Ectodermal cell (in vitro differentiated cells): ENCODE results near the gene CBY1.

Source experiments
- H3K27ac ChIP-seq: 2 replicates; pipeline ENCODE4 v1.7.0; 2013; ENCODE audit warnings: mild to moderate bottlenecking, low read depth, low read length; ENCODE audit not compliant: insufficient read depth, poor library complexity, severe bottlenecking
- H3K27me3 ChIP-seq: 2 replicates; pipeline ENCODE4 v1.7.0; 2013; ENCODE audit warnings: mild to moderate bottlenecking, low read length; ENCODE audit not compliant: insufficient read depth, control insufficient read depth, poor library complexity, severe bottlenecking
- H3K36me3 ChIP-seq: one replicate; pipeline ENCODE4 v1.7.0; 2013; ENCODE audit warnings: low read length; ENCODE audit not compliant: control insufficient read depth, insufficient read depth
- H3K4me1 ChIP-seq: one replicate; pipeline ENCODE4 v1.7.0; 2013; ENCODE audit warnings: low read length; ENCODE audit not compliant: control insufficient read depth, insufficient read depth
- H3K4me3 ChIP-seq: 2 replicates; pipeline ENCODE4 v1.7.0; 2013; ENCODE audit warnings: low read depth, low read length, control low read depth; ENCODE audit not compliant: insufficient read depth
- H3K9me3 ChIP-seq: 2 replicates; pipeline ENCODE4 v1.7.0; 2013; ENCODE audit warnings: mild to moderate bottlenecking, low read length, moderate library complexity; ENCODE audit not compliant: control insufficient read depth
- WGBS, 2 experiments: methylation state at CpG; one replicate each; pipeline ENCODE4 v1.1.7; 2013; ENCODE audit warnings: missing lambda C conversion rate in 2 of 2; 5-methylcytosine and 5-hydroxymethylcytosine counted together

CBY1 gene

DNA sequence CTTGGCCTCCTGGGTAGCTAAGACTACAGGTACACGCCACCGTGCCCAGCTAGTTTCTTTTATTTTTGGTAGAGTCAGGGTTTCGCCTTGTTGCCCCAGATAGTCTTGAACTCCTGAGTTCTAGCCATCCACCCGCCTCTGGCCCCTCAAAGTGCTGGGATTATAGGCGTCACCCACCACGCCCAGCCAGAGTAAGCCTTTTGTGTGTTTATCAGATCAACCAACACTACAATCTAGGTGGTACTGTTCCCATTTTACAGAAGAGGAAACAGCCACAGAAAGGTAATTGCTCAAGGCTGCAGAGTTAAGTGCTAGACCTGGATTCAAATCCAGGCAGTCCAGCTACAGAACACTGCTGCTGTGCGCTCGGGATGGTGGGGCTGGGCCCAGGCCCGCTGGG lies 28.5 kb downstream of the CBY1 start:
- Histone ChIP-seq H3K9me3 (no peaks in the 10 kb centered on the region), H3K27ac (no peak overlapping the region), H3K36me3 (peaks cover 38% of the 10 kb centered on the region), H3K4me1 (no peaks in the 10 kb centered on the region), H3K27me3 (no peaks in the 10 kb centered on the region), H3K4me3 (no peak overlapping the region)
- 93 to 95% methylated on average over 9 of the region's 9 CpGs for WGBS, 2 experiments

DNA sequence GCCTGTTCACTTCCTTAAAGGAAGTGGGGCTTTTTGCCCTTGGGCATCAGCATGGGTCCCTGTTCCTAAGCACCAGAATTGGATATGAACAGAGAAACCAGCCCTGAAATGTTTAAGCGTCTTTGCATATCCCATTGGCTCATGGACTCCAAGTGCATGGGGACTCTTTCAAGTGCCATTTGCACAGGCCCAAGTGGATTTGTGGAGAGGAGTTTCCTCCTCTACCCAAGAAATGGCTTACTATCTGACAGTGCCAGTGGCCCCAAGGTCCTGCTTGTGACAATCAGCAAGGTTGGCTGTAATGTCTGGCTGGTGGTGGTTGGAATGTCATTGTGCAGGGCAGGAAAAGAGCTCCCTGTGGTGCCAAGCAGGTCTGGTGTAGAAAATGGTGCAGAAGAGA lies 29.3 kb downstream of the CBY1 start:
- Histone ChIP-seq H3K4me3 (no peak overlapping the region), H3K27ac (no peak overlapping the region), H3K4me1 (no peaks in the 10 kb centered on the region), H3K9me3 (no peaks in the 10 kb centered on the region), H3K27me3 (no peaks in the 10 kb centered on the region), H3K36me3 (peaks cover 38% of the 10 kb centered on the region)
- 96 to 97% methylated on average over 1 of the region's 1 CpG for WGBS, 2 experiments

DNA sequence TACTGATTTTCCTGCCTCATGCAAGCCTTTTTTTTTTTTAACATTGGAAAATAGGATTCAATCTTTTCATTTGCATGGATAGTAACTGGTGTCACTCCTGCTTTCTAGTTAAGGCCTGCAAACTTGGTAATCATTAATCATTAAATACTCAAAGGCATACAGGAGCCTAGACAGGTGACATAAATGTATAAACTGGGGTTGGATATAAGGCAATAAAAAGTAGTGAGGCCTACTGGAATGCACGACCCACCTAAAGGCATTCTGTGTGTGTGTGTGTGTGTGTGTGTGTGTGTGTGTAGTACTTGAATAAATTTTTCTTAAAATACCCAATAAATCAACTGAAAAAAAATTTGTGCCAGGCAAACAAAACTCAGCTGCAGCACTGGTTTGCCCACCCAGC lies 33.2 kb downstream of the CBY1 start:
- WGBS, 2 experiments = 75 to 100% methylated on average over 1 of the region's 1 CpG
- H3K36me3 ChIP-seq = peaks cover 23% of the 10 kb centered on the region

DNA sequence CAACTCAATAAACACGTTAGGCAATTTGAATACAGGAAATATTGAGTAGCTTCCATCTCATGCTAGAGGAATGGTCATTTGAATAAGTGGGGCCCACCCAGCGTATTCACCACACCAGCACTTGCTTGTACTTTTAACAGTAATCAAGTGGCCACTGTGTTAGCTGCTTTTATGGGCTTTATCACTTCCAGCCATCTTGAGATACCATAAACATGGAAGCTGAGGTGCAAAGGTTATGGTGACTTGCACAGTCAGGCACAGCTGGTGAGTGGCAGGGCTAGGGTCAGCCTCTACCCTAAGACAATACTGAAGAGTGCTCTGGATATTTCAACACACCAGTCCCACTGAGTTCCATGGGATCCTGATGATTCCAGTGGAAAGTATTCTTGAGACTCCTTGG lies 37.6 kb downstream of the CBY1 start:
- Histone ChIP-seq H3K9me3 (no peaks in the 10 kb centered on the region), H3K27ac (no peak overlapping the region), H3K36me3 (peaks cover 3% of the 10 kb centered on the region), H3K4me1 (peaks cover 14% of the 10 kb centered on the region), H3K27me3 (no peaks in the 10 kb centered on the region), H3K4me3 (no peak overlapping the region)
- 92 to 100% methylated on average over 2 of the region's 2 CpGs for WGBS, 2 experiments

More for the DNA sequence above, 33.2 kb downstream of the CBY1 start:
- Histone ChIP-seq H3K4me3 (no peak overlapping the region), H3K9me3 (no peaks in the 10 kb centered on the region), H3K4me1 (no peaks in the 10 kb centered on the region), H3K27me3 (no peaks in the 10 kb centered on the region), H3K27ac (no peak overlapping the region)

DNA sequence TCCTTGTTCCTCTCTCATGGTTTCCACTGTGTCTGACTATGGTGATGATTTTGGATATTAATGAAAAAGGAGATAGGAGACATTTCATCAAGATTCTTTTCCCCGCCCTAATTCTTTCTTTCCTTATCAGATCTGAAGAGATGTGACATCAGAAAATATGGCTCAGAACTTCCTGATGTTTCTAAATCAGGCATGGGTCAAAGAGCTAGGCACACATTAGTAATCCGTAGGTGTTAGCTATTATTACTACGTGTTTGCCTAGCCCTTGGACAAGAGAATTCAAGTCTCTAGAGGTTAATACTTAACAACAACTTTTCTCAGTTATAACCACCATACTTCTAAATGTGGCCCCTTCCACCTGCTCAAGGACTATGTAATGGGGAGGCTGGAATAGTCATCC lies 38.5 kb downstream of the CBY1 start:
- H3K27ac ChIP-seq = no peak overlapping the region
- no peak overlapping the region for H3K4me3 ChIP-seq
- no peaks in the 10 kb centered on the region for H3K9me3 ChIP-seq
- H3K36me3 ChIP-seq = no peaks in the 10 kb centered on the region
- peaks cover 19% of the 10 kb centered on the region for H3K4me1 ChIP-seq
- H3K27me3 ChIP-seq = no peaks in the 10 kb centered on the region
- WGBS, 2 experiments = 97% methylated on average over 3 of the region's 3 CpGs

DNA sequence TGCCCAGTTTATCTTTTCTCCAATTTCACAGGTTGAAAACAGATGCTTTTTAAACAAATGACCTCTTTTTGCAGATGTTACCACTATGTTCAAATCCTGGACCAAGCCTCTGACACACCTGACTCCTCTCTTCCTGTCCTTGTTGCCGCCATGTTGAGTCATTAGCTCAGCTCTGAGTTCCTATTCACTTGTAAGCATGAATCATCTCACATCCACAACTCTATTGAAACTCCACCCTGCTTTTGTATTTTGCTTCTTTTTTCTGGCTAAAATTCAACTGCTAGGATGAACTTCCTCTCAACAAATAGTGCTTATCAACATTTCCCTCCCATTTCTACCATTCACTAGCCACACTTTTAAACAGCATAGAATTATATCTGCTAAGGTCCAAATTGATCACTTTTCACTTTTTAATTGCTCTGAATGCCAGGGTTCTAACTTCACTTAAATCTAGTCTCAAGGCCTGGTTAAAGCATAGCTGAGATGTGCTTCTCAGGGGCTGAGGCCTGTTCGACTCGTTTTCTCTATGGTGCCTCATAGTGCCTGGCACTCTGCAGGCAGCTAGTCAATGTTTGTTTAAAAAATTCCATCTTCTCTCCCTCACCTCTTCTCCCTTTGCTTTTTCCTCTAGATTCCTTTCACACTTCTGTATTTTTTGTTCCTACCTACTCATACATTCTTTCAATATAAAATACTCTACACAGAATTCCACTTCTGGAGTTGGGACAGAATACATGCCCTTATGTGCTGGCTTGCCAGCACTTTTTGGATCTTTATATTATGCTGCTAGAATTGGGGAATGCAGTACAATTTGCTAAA lies 40.4 kb downstream of the CBY1 start:
- Histone ChIP-seq H3K9me3 (no peaks in the 10 kb centered on the region), H3K4me1 (peaks cover 21% of the 10 kb centered on the region), H3K4me3 (no peak overlapping the region), H3K27ac (no peak overlapping the region), H3K36me3 (no peaks in the 10 kb centered on the region), H3K27me3 (peaks cover 6% of the 10 kb centered on the region)
- 67% methylated on average over 3 of the region's 3 CpGs for WGBS, 2 experiments

DNA sequence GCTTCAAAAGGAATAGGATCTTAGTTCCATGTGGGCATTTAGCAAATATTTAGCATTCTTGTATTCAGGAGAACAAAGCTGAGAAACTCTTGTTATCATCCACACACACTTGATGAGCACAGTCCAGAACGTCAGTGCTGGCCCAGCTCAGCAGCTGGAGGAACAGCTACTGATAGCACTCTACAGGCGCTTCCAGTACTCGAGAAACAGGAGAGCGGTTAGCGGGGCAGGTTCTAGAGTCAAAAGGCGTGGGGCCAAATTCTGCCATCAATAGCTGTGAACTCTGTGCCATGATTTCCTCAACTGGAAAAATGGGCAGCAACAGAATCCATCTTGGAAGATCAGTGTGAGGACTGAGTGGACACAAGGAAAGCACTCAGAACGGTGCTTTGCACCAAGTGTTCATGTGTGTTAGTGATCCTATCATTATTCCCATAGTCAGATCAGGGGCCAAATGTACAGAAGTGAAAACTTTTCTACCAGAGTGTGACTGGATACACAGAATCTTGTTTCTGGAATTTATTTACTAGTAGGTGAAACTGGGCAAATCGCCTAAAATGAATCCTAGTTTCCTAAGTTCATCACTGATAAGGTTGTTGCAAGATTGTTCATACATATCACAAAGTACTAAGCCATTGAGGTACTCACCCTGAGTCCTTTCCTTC lies 41.1 kb downstream of the CBY1 start:
- H3K27ac ChIP-seq = no peak overlapping the region

DNA sequence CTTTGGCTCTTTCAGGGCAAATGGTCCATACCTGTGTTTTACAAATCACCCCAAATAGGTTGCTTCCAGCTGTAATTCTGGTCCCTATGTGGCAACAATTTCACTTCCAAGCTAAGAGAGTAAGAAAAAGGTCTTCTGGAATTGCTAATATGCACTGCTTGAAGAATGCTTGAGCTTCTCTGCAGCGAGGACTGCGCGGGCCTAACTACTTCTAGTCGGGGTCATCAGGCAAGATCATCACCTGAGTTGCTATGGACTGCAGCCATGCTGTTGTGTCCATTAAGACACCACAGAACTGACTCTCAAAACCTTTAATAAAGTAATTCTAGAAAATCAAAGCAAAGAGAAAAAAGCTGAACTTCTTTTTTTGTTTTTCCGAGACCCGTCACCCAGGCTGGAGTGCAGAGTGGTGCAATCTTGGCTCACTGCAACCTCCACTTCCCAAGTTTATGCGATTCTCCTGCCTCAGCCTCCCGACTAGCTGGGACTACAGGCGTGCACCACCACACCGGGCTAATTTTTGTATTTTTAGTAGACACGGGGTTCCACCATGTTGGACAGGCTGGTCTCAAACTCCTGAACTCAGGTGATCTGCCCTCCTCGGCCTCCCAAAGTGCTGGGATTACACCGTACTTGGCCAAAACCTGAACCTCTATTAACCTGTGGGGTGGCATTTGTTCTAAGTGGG lies 42.1 kb downstream of the CBY1 start:
- H3K9me3 ChIP-seq = no peaks in the 10 kb centered on the region
- H3K27me3 ChIP-seq = peaks cover 6% of the 10 kb centered on the region
- no peaks in the 10 kb centered on the region for H3K36me3 ChIP-seq
- peaks cover 22% of the 10 kb centered on the region for H3K4me1 ChIP-seq
- 93 to 95% methylated on average over 13 of the region's 13 CpGs for WGBS, 2 experiments
- H3K4me3 ChIP-seq = peak overlapping the region; percentile 67
- no peak overlapping the region for H3K27ac ChIP-seq

More for the DNA sequence above, 41.1 kb downstream of the CBY1 start:
- H3K36me3 ChIP-seq = no peaks in the 10 kb centered on the region
- peaks cover 22% of the 10 kb centered on the region for H3K4me1 ChIP-seq
- H3K4me3 ChIP-seq = peak overlapping the region; percentile 2
- H3K9me3 ChIP-seq = no peaks in the 10 kb centered on the region
- 89 to 90% methylated on average over 8 of the region's 8 CpGs for WGBS, 2 experiments
- peaks cover 6% of the 10 kb centered on the region for H3K27me3 ChIP-seq

DNA sequence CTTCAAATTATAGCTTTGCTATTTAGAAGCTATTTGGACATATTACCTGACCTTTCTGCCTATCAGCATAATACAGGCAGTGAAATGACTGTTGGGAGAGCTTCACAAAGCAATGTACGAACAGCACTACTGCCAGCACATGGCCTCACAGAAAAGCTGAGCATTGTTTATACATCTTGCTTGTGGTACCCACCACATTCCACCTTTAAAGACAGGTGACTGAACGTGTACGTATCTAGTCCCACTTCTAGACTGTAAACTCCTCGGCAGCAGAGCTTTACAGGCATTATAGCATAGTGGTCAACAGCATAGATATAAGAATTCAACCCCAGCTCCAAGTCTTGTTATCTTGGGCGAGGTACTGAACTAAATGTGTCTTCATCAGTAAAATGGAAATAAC lies 42.7 kb downstream of the CBY1 start:
- Histone ChIP-seq H3K27ac (no peak overlapping the region), H3K9me3 (no peaks in the 10 kb centered on the region), H3K27me3 (peaks cover 6% of the 10 kb centered on the region), H3K36me3 (no peaks in the 10 kb centered on the region), H3K4me3 (peak overlapping the region; percentile 67), H3K4me1 (peaks cover 22% of the 10 kb centered on the region)
- 91 to 94% methylated on average over 5 of the region's 5 CpGs for WGBS, 2 experiments

DNA sequence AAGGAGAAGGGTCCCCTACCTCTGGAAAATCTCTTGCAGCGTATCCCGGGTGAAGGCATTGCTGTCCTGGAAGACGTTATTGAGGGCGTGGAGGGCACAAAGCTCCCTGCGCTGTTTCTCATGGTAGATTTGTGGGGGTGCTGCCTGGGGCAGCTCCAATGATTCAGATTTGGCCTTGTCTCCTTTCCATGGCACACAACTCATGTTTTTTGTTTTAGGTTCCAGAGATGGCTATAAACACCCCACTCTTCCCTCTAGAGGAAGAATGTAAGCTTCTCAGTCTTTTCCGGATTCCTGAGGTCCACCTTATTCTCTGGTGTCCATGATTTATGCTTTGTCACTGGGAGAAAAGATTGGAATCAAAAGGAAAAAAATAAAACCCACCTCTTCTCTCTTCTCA lies 43.3 kb downstream of the CBY1 start:
- Histone ChIP-seq H3K9me3 (no peaks in the 10 kb centered on the region), H3K36me3 (no peaks in the 10 kb centered on the region), H3K4me3 (peak overlapping the region; percentile 67), H3K4me1 (peaks cover 22% of the 10 kb centered on the region), H3K27me3 (peaks cover 6% of the 10 kb centered on the region), H3K27ac (no peak overlapping the region)
- WGBS, 2 experiments = 41 to 51% methylated on average over 6 of the region's 6 CpGs
